Rectal smooth muscle tissue (tissue), 1 donor: ENCODE data around the gene NFAT5.

Source experiments
- H3K27ac ChIP-seq: one replicate; pipeline ENCODE4 v1.7.0; 2013; ENCODE audit warnings: low read depth, low read length, inconsistent platforms
- H3K27me3 ChIP-seq: one replicate; pipeline ENCODE4 v1.7.0; 2013; ENCODE audit warnings: low read length; ENCODE audit not compliant: control insufficient read depth, insufficient read depth
- H3K36me3 ChIP-seq: one replicate; pipeline ENCODE4 v1.7.0; 2013; ENCODE audit warnings: low read length; ENCODE audit not compliant: control insufficient read depth, insufficient read depth
- H3K4me1 ChIP-seq: one replicate; pipeline ENCODE4 v1.7.0; 2013; ENCODE audit warnings: low read length; ENCODE audit not compliant: control insufficient read depth, insufficient read depth
- H3K4me3 ChIP-seq: one replicate; pipeline ENCODE4 v1.7.0; 2013; ENCODE audit warnings: low read length
- H3K9ac ChIP-seq: one replicate; pipeline ENCODE4 v1.7.0; 2013; ENCODE audit warnings: low read length

NFAT5 gene

GRCh38 chr16:69709456-69710084 lies 143.8 kb downstream of the NFAT5 start:
- Histone ChIP-seq H3K27me3 (no peaks in the 10 kb centered on the region), H3K27ac (peak overlapping the region; percentile 24), H3K36me3 (no peaks in the 10 kb centered on the region), H3K9ac (no peak overlapping the region), H3K4me1 (no peaks in the 10 kb centered on the region), H3K4me3 (no peak overlapping the region)

- H3K36me3 ChIP-seq: no peaks in the 10 kb centered on the region
- H3K9ac ChIP-seq: no peak overlapping the region
- no peaks in the 10 kb centered on the region for H3K4me1 ChIP-seq
- H3K27me3 ChIP-seq: no peaks in the 10 kb centered on the region
- H3K27ac ChIP-seq: no peak overlapping the region
- no peak overlapping the region for H3K4me3 ChIP-seq
These were observed 145.5 kb downstream of the NFAT5 start for GRCh38 chr16:69711115-69711740.

- Histone ChIP-seq H3K9ac (no peak overlapping the region), H3K27ac (no peak overlapping the region), H3K4me1 (no peaks in the 10 kb centered on the region), H3K4me3 (no peak overlapping the region), H3K36me3 (no peaks in the 10 kb centered on the region), H3K27me3 (no peaks in the 10 kb centered on the region)
These were observed 146.5 kb downstream of the NFAT5 start for GRCh38 chr16:69712277-69712676.

GRCh38 chr16:69712914-69713581 lies 147.3 kb downstream of the NFAT5 start:
- Histone ChIP-seq H3K27me3 (no peaks in the 10 kb centered on the region), H3K4me1 (no peaks in the 10 kb centered on the region), H3K9ac (no peak overlapping the region), H3K4me3 (no peak overlapping the region), H3K27ac (no peak overlapping the region), H3K36me3 (no peaks in the 10 kb centered on the region)

- no peaks in the 10 kb centered on the region for H3K36me3 ChIP-seq
- no peak overlapping the region for H3K9ac ChIP-seq
- H3K4me3 ChIP-seq: no peak overlapping the region
- no peak overlapping the region for H3K27ac ChIP-seq
- H3K4me1 ChIP-seq: no peaks in the 10 kb centered on the region
- no peaks in the 10 kb centered on the region for H3K27me3 ChIP-seq
These were observed 151.3 kb downstream of the NFAT5 start for GRCh38 chr16:69717066-69717465.

- Histone ChIP-seq H3K36me3 (no peaks in the 10 kb centered on the region), H3K27ac (no peak overlapping the region), H3K4me3 (no peak overlapping the region), H3K27me3 (no peaks in the 10 kb centered on the region), H3K4me1 (no peaks in the 10 kb centered on the region), H3K9ac (no peak overlapping the region)
These were observed 152.5 kb downstream of the NFAT5 start for GRCh38 chr16:69718111-69718764.

GRCh38 chr16:69720822-69721430 lies 155.2 kb downstream of the NFAT5 start:
- H3K9ac ChIP-seq: no peak overlapping the region
- H3K27me3 ChIP-seq: no peaks in the 10 kb centered on the region
- H3K36me3 ChIP-seq: no peaks in the 10 kb centered on the region
- no peak overlapping the region for H3K27ac ChIP-seq
- H3K4me3 ChIP-seq: no peak overlapping the region
- peaks cover 2% of the 10 kb centered on the region for H3K4me1 ChIP-seq

- no peaks in the 10 kb centered on the region for H3K27me3 ChIP-seq
- H3K36me3 ChIP-seq: no peaks in the 10 kb centered on the region
- H3K4me1 ChIP-seq: peaks cover 2% of the 10 kb centered on the region
- no peak overlapping the region for H3K9ac ChIP-seq
- H3K27ac ChIP-seq: no peak overlapping the region
- no peak overlapping the region for H3K4me3 ChIP-seq
These were observed 155.7 kb downstream of the NFAT5 start for GRCh38 chr16:69721441-69721957.

- H3K27me3 ChIP-seq: no peaks in the 10 kb centered on the region
- H3K36me3 ChIP-seq: no peaks in the 10 kb centered on the region
- no peak overlapping the region for H3K4me3 ChIP-seq
- no peak overlapping the region for H3K9ac ChIP-seq
- H3K4me1 ChIP-seq: peaks cover 2% of the 10 kb centered on the region
- no peak overlapping the region for H3K27ac ChIP-seq
These were observed 158.7 kb downstream of the NFAT5 start for GRCh38 chr16:69724414-69724873.

- Histone ChIP-seq H3K36me3 (no peaks in the 10 kb centered on the region), H3K9ac (no peak overlapping the region), H3K27me3 (no peaks in the 10 kb centered on the region), H3K4me1 (peaks cover 2% of the 10 kb centered on the region), H3K4me3 (no peak overlapping the region), H3K27ac (no peak overlapping the region)
These were observed 159.3 kb downstream of the NFAT5 start for GRCh38 chr16:69724981-69725479.

- Histone ChIP-seq H3K4me1 (peaks cover 2% of the 10 kb centered on the region), H3K27ac (peak overlapping the region; percentile 46)
These were observed 159.9 kb downstream of the NFAT5 start for GRCh38 chr16:69725480-69726312.

More at GRCh38 chr16:69725480-69726312, 159.9 kb downstream of the NFAT5 start:
- no peaks in the 10 kb centered on the region for H3K36me3 ChIP-seq
- H3K4me3 ChIP-seq: peak overlapping the region; percentile 63
- peak overlapping the region; percentile 7 for H3K9ac ChIP-seq
- H3K27me3 ChIP-seq: no peaks in the 10 kb centered on the region
